Calu3 (cell line): ENCODE measurements around the gene ELOVL5. TPM values are rescaled to one million over a fixed set of nuclear protein-coding genes. Genes with fewer than 3 reads are reported as not detected.

Source experiments
- BruUV-seq: library from RNA; stranded (reverse); fragments of 400-500 nt; replicated peaks from 2 replicates; lab custom pipeline; 2021; lab: Mats Ljungman, UMichigan
- CTCF ChIA-PET: fragments of 300-600 bp; sonication (Branson Sonifier 250); formaldehyde crosslinking; loops from one replicate; lab custom pipeline; 2022; ENCODE audit warnings: antibody characterized with exemption; lab: Charles Lee
- DNase-seq: peaks from one replicate; pipeline ENCODE4 v3.0.0; 2022
- H3K27ac Mint-ChIP-seq: one replicate; pipeline ENCODE4 v1.8.0; 2022; ENCODE audit warnings: mixed read lengths; ENCODE audit not compliant: unreplicated experiment
- H3K27me3 Mint-ChIP-seq: one replicate; pipeline ENCODE4 v1.8.0; 2022; ENCODE audit warnings: mixed read lengths; ENCODE audit not compliant: unreplicated experiment
- H3K36me3 Mint-ChIP-seq: one replicate; pipeline ENCODE4 v1.8.0; 2022; ENCODE audit warnings: mild to moderate bottlenecking, moderate library complexity, mixed read lengths; ENCODE audit not compliant: insufficient read depth, unreplicated experiment
- H3K4me1 Mint-ChIP-seq: one replicate; pipeline ENCODE4 v1.8.0; 2022; ENCODE audit warnings: mild to moderate bottlenecking, low read depth, mixed read lengths; ENCODE audit not compliant: unreplicated experiment
- H3K4me3 Mint-ChIP-seq: one replicate; pipeline ENCODE4 v1.8.0; 2022; ENCODE audit warnings: mild to moderate bottlenecking, low read depth, moderate library complexity, mixed read lengths; ENCODE audit not compliant: unreplicated experiment
- H3K9me3 Mint-ChIP-seq: one replicate; pipeline ENCODE4 v1.8.0; 2022; ENCODE audit warnings: low read depth, mixed read lengths; ENCODE audit not compliant: unreplicated experiment
- CTCF ChIP-seq: fragments of 200-600 bp; IDR thresholded peaks from one replicate; pipeline ENCODE4 v1.8.0; 2022; ENCODE audit warnings: antibody characterized with exemption; ENCODE audit not compliant: unreplicated experiment
- intact Hi-C: fragments of 100-400 bp; cut with micrococcal nuclease; formaldehyde crosslinking; loops from one replicate; pipeline ENCODE4 v1.10.0; 2022; ENCODE audit not compliant: unreplicated experiment
- total RNA-seq: library from RNA; stranded (reverse); gene quantifications from 2 replicates; pipeline ENCODE4 v1.2.3, GENCODE V29; 2022

The ELOVL5 gene
- total RNA-seq, 1 experiment from 2014 or later = 114 TPM

GRCh38 chr6:53282741-53283140 is 66.0 kb downstream of the ELOVL5 start:
- Mint-ChIP-seq H3K27ac (no peak overlapping the region), H3K9me3 (no peaks in the 10 kb centered on the region), H3K4me3 (no peak overlapping the region), H3K36me3 (no peaks in the 10 kb centered on the region), H3K27me3 (no peaks in the 10 kb centered on the region), H3K4me1 (no peaks in the 10 kb centered on the region)
- DNase-seq = no peak
- TF ChIP-seq CTCF = no peak
- intact Hi-C loops = no loop called here
- CTCF ChIA-PET = no interaction called here
- BruUV-seq = no TSS peak

- Mint-ChIP-seq H3K4me1 (no peaks in the 10 kb centered on the region), H3K4me3 (no peak overlapping the region), H3K27ac (no peak overlapping the region), H3K36me3 (no peaks in the 10 kb centered on the region), H3K9me3 (no peaks in the 10 kb centered on the region), H3K27me3 (no peaks in the 10 kb centered on the region)
- DNase-seq = no peak
- intact Hi-C loops = no loop called here
- no TSS peak for BruUV-seq
- CTCF ChIA-PET = interaction anchor here (0.6 kb wide), 1 partner anchor 128 kb away, joined by 3 read pairs; no protein-coding TSS in a partner anchor
- TF ChIP-seq CTCF = no peak
Observed at GRCh38 chr6:53282234-53282633, 66.5 kb downstream of the ELOVL5 start.

GRCh38 chr6:53281518-53282215 is 67.1 kb downstream of the ELOVL5 start:
- intact Hi-C loops = no loop called here
- H3K4me3 Mint-ChIP-seq = no peak overlapping the region

GRCh38 chr6:53280207-53280606 is 68.5 kb downstream of the ELOVL5 start:
- intact Hi-C loops = no loop called here
- Mint-ChIP-seq H3K27me3 (no peaks in the 10 kb centered on the region), H3K36me3 (no peaks in the 10 kb centered on the region), H3K9me3 (no peaks in the 10 kb centered on the region), H3K27ac (no peak overlapping the region), H3K4me1 (no peaks in the 10 kb centered on the region), H3K4me3 (no peak overlapping the region)
- no TSS peak for BruUV-seq
- no peak for DNase-seq
- CTCF ChIA-PET = no interaction called here
- TF ChIP-seq CTCF = no peak

More at GRCh38 chr6:53281518-53282215, 67.1 kb downstream of the ELOVL5 start:
- DNase-seq = no peak
- no peaks in the 10 kb centered on the region for H3K4me1 Mint-ChIP-seq
- H3K36me3 Mint-ChIP-seq = no peaks in the 10 kb centered on the region
- no peak for TF ChIP-seq CTCF
- no TSS peak for BruUV-seq
- CTCF ChIA-PET = interaction anchor here (0.6 kb wide), 1 partner anchor 129 kb away, joined by 3 read pairs; no protein-coding TSS in a partner anchor
- H3K9me3 Mint-ChIP-seq = no peaks in the 10 kb centered on the region
- no peaks in the 10 kb centered on the region for H3K27me3 Mint-ChIP-seq
- H3K27ac Mint-ChIP-seq = no peak overlapping the region
